GM23338 (cell line): Measurements from ENCODE around the gene LNPEP.

Experiments
- CREB1 ChIP-seq: fragments of 250-450 bp; sonication (Bioruptor Pico); IDR thresholded peaks from 2 replicates; pipeline ENCODE4 v1.5.0; 2020; ENCODE audit warnings: low read depth, mild to moderate bottlenecking, moderate library complexity
- POLR2AphosphoS5 ChIP-seq: IDR thresholded peaks from 2 replicates; pipeline ENCODE4 v1.6.1; 2016; ENCODE audit warnings: antibody characterized with exemption, low read depth
- TF ChIP-seq, protein P1 (sequence below), 2 experiments: fragments of 200-600 bp in 1 of 2; sonication (generic) in 1 of 2; conservative IDR thresholded peaks; 2 replicates each; pipeline versions ENCODE4 v1.5.1 to v1.6.1; 2016 to 2017; ENCODE audit warnings: antibody characterized with exemption in 2 of 2, low read depth in 2 of 2, mild to moderate bottlenecking in 2 of 2, moderate library complexity in 1 of 2

DNA sequence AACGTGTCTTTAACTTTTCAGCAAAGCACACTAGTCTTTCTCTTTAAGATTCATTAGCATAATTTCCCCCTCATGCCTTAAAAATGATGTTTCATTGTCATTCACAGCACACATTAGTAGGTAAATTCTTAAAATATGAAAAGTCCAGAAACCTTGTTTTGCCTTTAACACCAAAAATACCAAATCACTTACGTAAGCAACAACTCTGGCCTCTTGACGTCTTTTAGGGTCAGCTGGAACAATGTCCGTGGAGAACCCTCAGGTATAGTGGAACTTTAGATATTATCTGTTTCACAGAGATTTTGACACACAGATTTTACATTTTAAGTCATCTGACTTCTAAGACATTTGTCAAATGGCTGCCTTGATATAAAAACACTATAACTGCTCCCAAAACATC lies 30.9 kb downstream of the LNPEP start:
- TF ChIP-seq, protein P1, sequence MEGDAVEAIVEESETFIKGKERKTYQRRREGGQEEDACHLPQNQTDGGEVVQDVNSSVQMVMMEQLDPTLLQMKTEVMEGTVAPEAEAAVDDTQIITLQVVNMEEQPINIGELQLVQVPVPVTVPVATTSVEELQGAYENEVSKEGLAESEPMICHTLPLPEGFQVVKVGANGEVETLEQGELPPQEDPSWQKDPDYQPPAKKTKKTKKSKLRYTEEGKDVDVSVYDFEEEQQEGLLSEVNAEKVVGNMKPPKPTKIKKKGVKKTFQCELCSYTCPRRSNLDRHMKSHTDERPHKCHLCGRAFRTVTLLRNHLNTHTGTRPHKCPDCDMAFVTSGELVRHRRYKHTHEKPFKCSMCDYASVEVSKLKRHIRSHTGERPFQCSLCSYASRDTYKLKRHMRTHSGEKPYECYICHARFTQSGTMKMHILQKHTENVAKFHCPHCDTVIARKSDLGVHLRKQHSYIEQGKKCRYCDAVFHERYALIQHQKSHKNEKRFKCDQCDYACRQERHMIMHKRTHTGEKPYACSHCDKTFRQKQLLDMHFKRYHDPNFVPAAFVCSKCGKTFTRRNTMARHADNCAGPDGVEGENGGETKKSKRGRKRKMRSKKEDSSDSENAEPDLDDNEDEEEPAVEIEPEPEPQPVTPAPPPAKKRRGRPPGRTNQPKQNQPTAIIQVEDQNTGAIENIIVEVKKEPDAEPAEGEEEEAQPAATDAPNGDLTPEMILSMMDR (conservative IDR thresholded peaks at IDR 0.05; ENCODE audit: low read depth in 2 of 2): no peak
- TF ChIP-seq POLR2AphosphoS5 (no peak), CREB1 (no peak)
